Transverse colon (tissue), 4 donors: Measurements from ENCODE around the gene ZNF212.

Experiments
- POLR2A ChIP-seq: fragments of 450-650 bp; IDR thresholded peaks from one replicate; pipeline ENCODE4 v1.6.1; 2016; ENCODE audit warnings: antibody characterized with exemption, mild to moderate bottlenecking, moderate library complexity
- POLR2AphosphoS5 ChIP-seq, 3 donors: sonication (generic); formaldehyde crosslinking; IDR thresholded peaks; one replicate each; pipeline ENCODE4 v1.6.1; 2016; ENCODE audit warnings: antibody characterized with exemption in 3 of 3
- TF ChIP-seq, protein P1 (sequence below), 5 experiments: fragments of 200-600 bp in 3 of 5; fragments of 450-650 bp in 2 of 5; sonication (generic) in 3 of 5; IDR thresholded peaks; 1 replicate in 2 of 5; 2 replicates in 3 of 5; pipeline ENCODE4 v1.5.1; 2016 to 2017; ENCODE audit warnings: antibody characterized with exemption in 5 of 5, inconsistent platforms in 3 of 5, mild to moderate bottlenecking in 2 of 5, moderate library complexity in 1 of 5

DNA sequence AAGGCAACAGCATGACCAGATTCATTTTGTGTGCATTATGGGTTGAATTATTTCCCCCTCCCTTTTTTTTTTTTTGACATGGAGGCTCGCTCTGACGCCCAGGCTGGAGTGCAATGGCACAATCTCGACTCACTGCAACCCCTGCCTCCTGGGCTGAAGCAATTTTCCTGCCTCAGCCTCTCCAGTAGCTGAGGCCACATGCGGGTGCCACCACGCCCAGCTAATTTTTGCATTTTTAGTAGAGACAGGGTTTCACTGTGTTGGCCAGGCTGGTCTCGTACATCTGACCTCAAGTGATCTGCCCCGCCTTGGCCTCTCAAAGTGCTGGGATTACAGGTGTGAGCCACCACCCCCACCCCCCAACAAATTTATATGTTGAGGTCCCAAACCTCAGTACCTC, 64.6 kb downstream of the ZNF212 start:
- no peak for TF ChIP-seq POLR2AphosphoS5 (IDR thresholded peaks at IDR 0.05)
- TF ChIP-seq, protein P1, sequence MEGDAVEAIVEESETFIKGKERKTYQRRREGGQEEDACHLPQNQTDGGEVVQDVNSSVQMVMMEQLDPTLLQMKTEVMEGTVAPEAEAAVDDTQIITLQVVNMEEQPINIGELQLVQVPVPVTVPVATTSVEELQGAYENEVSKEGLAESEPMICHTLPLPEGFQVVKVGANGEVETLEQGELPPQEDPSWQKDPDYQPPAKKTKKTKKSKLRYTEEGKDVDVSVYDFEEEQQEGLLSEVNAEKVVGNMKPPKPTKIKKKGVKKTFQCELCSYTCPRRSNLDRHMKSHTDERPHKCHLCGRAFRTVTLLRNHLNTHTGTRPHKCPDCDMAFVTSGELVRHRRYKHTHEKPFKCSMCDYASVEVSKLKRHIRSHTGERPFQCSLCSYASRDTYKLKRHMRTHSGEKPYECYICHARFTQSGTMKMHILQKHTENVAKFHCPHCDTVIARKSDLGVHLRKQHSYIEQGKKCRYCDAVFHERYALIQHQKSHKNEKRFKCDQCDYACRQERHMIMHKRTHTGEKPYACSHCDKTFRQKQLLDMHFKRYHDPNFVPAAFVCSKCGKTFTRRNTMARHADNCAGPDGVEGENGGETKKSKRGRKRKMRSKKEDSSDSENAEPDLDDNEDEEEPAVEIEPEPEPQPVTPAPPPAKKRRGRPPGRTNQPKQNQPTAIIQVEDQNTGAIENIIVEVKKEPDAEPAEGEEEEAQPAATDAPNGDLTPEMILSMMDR (IDR thresholded peaks at IDR 0.05) = no peak
- TF ChIP-seq POLR2A = no peak
